ENCODE results near the gene A2M.

DNA sequence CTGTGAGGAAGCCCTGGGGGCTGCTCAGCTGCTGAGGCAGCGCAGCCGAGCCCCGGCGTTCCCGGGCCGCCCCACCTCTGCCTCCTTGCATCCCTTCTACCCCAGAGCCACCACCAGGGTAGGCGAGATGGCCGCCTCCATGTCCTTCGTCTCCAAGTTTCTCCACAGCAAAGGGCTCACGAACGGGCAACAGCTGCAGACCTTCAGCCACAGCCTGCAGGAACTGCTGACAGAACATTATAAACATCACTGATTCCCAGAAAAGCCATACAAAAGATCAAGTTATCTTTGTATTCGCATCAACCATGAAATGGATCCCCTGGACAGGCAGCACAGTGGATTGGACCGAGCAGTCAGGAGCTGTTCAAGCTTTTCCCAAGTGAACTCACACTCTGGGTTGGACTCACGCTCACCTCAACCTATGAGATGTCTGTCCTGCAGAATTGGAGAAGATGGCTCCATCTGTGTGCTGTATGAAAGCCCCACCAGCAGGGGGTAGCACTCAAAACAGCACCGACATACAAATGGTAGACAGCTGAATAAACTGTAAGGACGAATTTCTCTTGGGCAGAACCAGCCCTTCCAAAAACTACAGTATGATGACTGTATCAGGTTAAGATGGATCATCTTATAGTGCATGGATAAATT, 19.4 kb upstream of the A2M start:
- TF ChIP-seq, protein P1, sequence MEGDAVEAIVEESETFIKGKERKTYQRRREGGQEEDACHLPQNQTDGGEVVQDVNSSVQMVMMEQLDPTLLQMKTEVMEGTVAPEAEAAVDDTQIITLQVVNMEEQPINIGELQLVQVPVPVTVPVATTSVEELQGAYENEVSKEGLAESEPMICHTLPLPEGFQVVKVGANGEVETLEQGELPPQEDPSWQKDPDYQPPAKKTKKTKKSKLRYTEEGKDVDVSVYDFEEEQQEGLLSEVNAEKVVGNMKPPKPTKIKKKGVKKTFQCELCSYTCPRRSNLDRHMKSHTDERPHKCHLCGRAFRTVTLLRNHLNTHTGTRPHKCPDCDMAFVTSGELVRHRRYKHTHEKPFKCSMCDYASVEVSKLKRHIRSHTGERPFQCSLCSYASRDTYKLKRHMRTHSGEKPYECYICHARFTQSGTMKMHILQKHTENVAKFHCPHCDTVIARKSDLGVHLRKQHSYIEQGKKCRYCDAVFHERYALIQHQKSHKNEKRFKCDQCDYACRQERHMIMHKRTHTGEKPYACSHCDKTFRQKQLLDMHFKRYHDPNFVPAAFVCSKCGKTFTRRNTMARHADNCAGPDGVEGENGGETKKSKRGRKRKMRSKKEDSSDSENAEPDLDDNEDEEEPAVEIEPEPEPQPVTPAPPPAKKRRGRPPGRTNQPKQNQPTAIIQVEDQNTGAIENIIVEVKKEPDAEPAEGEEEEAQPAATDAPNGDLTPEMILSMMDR (IDR thresholded peaks at IDR 0.05) = no peak
- TF ChIP-seq EZH2 (IDR thresholded peaks at IDR 0.05; ENCODE audit: borderline replicate concordance, insufficient read depth, low read depth, low read length, poor library complexity, severe bottlenecking) = no peak
